CD8-positive, alpha-beta memory T cell (primary cell): ENCODE results near the gene CFAP20DC. TPM values are rescaled to one million over a fixed set of nuclear protein-coding genes. Genes with fewer than 3 reads are reported as not detected.
"Not testable (repeated sequence)": the region's sequence is repeated elsewhere in the genome, so short reads cannot be mapped to it uniquely, and the experiment has no call there.

Experiments used
- CTCF ChIA-PET: fragments of 350-600 bp; sonication (Branson Sonifier 250); formaldehyde crosslinking; loops from one replicate; lab custom pipeline; 2021; ENCODE audit warnings: antibody characterized with exemption; lab: Charles Lee
- POLR2A ChIA-PET: fragments of 350-600 bp; sonication (Branson Sonifier 250); formaldehyde crosslinking; loops from one replicate; lab custom pipeline; 2021; ENCODE audit warnings: antibody characterized with exemption; lab: Charles Lee
- DNase-seq, 5 donors: peaks; one replicate each; pipeline versions ENCODE4 v3.0.0 to v3.0.0-alpha.2; 2020 to 2022; ENCODE audit warnings: mixed read lengths in 1 of 5
- H3K27ac ChIP-seq: one replicate; pipeline ENCODE4 v1.7.0; 2013; ENCODE audit warnings: low read depth, mild to moderate bottlenecking, low read length, moderate library complexity
- H3K27me3 ChIP-seq: 2 replicates; pipeline ENCODE4 v1.7.0; 2013; ENCODE audit warnings: low read length, mild to moderate bottlenecking; ENCODE audit not compliant: insufficient read depth, poor library complexity, severe bottlenecking
- H3K36me3 ChIP-seq: 2 replicates; pipeline ENCODE4 v1.7.0; 2013; ENCODE audit warnings: mild to moderate bottlenecking, low read length, moderate library complexity; ENCODE audit not compliant: insufficient read depth
- H3K4me1 ChIP-seq: 2 replicates; pipeline ENCODE4 v1.7.0; 2013; ENCODE audit warnings: mild to moderate bottlenecking, low read length, moderate library complexity; ENCODE audit not compliant: insufficient read depth
- H3K4me3 ChIP-seq: 2 replicates; pipeline ENCODE4 v1.7.0; 2013; ENCODE audit warnings: mild to moderate bottlenecking, low read length
- H3K9me3 ChIP-seq: 2 replicates; pipeline ENCODE4 v1.7.0; 2013; ENCODE audit warnings: mild to moderate bottlenecking, low read length
- H3K27ac Mint-ChIP-seq, 8 donors: one replicate each; pipeline ENCODE4 v1.8.0; 2020 to 2021; ENCODE audit warnings: mixed read lengths in 8 of 8, mild to moderate bottlenecking in 6 of 8, inconsistent platforms in 3 of 8, moderate library complexity in 3 of 8
- H3K27me3 Mint-ChIP-seq, 2 donors: one replicate each; pipeline ENCODE4 v1.8.0; 2020 to 2021; ENCODE audit warnings: mixed read lengths in 2 of 2, mild to moderate bottlenecking in 1 of 2, moderate library complexity in 1 of 2
- H3K36me3 Mint-ChIP-seq, 3 donors: one replicate each; pipeline ENCODE4 v1.8.0; 2020 to 2021; ENCODE audit warnings: mixed read lengths in 3 of 3, inconsistent platforms in 1 of 3, mild to moderate bottlenecking in 1 of 3
- H3K4me1 Mint-ChIP-seq, 3 donors: one replicate each; pipeline ENCODE4 v1.8.0; 2020 to 2021; ENCODE audit warnings: mixed read lengths in 3 of 3, inconsistent platforms in 1 of 3, mild to moderate bottlenecking in 1 of 3
- H3K4me3 Mint-ChIP-seq, 7 donors: one replicate each; pipeline ENCODE4 v1.8.0; 2020 to 2021; ENCODE audit warnings: mixed read lengths in 7 of 7, mild to moderate bottlenecking in 6 of 7, moderate library complexity in 4 of 7, inconsistent platforms in 2 of 7
- H3K9me3 Mint-ChIP-seq, 5 donors: one replicate each; pipeline ENCODE4 v1.8.0; 2020 to 2022; ENCODE audit warnings: mixed read lengths in 5 of 5, mild to moderate bottlenecking in 3 of 5, moderate library complexity in 2 of 5, inconsistent platforms in 1 of 5
- polyA plus RNA-seq: library from polyadenylated mRNA; unstranded; fragments of 300-500 nt; fragmentation: Illumina TruSeq; gene quantifications from one replicate; pipeline ENCODE4 v1.2.3, GENCODE V29; 2021
- total RNA-seq, 2 experiments: library from RNA; stranded (reverse); gene quantifications; one replicate each; pipeline ENCODE4 v1.2.3, GENCODE V29; 2021

CFAP20DC gene
- total and polyA plus RNA-seq, 3 experiments from 2014 or later, result 1.00 to 1.8 TPM; not detected in 1

DNA sequence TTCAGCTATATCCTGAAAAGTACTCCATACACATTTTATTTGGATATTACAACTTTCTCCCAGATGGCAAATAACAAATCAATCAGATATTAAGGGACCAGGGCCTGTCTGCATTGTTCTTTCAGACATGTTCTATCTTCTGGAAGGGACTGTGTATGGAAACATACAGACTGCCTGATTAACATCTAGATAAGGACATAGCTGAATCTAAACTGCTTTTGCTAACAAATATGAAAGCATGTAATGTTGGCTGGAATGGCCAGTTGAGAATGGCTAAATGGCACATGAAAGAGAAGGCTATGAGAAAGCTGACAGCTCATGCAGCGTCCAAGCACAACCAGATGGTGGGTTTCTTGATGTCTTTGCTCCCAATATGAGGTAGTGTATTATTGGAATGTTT lies 149.4 kb downstream of the CFAP20DC start:
- no peak overlapping the region for H3K4me3 Mint-ChIP-seq

DNA sequence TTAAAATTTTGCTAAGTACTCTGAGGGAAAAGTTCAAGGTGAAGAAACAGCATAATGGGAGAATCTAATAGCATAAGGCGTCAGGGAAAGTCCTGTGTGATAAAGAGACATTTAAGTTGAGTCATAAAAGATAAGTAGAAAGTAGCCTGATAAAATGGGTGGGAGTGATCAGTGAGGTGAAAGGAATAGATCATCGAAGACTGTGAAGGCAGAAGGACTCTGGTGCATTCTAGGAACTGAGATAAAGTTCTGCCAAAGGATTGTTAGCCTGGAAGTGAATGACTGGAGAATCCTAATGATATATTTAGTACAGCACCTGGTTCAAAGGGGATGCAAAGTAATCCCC lies 149.9 kb downstream of the CFAP20DC start:
- POLR2A ChIA-PET, result no interaction called here

More for the DNA sequence above, 149.4 kb downstream of the CFAP20DC start:
- no peaks in the 10 kb centered on the region for H3K36me3 ChIP-seq
- H3K4me1 ChIP-seq, result peaks cover 6% of the 10 kb centered on the region
- Mint-ChIP-seq H3K4me1 (peaks cover 22 to 47% (median 30%) of the 10 kb centered on the region in 3 donors), H3K27me3 (peaks cover 0 to 3% of the 10 kb centered on the region in 2 donors), H3K27ac (peak overlapping the region in 1 of 8 donors; percentile 51), H3K36me3 (no peaks in the 10 kb centered on the region), H3K9me3 (peaks cover 0 to 11% (median 2%) of the 10 kb centered on the region in 5 donors)
- no peaks in the 10 kb centered on the region for H3K27me3 ChIP-seq
- H3K4me3 ChIP-seq, result no peak overlapping the region
- POLR2A ChIA-PET, result no interaction called here
- no peak for DNase-seq
- CTCF ChIA-PET, result no interaction called here
- H3K27ac ChIP-seq, result no peak overlapping the region
- no peaks in the 10 kb centered on the region for H3K9me3 ChIP-seq

DNA sequence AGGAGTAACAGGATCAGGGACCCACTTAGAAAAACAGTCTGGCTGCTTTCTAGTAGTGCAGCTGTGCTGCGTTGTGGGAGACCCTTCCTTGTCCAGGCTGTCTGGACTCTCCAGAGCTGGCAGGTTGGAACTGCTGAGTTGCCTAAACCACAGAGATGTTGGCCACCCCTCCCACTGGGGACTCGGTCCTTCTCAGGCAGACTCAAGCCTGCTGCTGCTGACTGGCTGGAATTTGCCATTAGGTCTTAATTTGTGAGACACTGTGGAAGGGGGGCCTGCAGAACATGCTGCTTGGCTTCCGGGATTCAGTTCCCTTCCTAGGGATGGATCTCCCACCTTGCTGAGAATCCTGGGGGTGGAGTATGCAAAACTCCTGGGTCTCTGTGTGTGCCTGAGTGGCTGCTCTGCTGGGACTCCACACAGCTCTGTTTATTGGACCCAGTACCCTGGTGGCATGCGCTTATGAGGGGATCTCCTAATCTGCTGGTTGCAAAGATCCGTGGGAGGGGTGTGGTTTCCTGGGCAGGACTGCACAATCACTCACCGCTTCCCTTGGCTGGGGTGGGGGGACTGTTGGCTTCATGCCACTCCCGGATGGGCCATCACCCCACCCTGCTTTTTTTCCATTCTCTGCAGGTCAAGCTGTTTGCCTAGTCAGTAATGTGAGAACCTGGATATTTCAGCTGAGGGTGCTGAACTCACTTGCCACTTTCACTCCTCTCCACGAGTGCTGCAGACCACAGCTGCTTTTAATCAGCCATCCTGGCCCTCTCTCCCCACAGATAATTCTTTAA lies 150.5 kb downstream of the CFAP20DC start:
- peaks cover 22 to 49% (median 30%) of the 10 kb centered on the region in 3 donors for H3K4me1 Mint-ChIP-seq
- H3K36me3 Mint-ChIP-seq, result no peaks in the 10 kb centered on the region
- Histone ChIP-seq H3K9me3 (no peaks in the 10 kb centered on the region), H3K36me3 (no peaks in the 10 kb centered on the region), H3K27ac (no peak overlapping the region), H3K27me3 (no peaks in the 10 kb centered on the region), H3K4me3 (no peak overlapping the region), H3K4me1 (peaks cover 6% of the 10 kb centered on the region)
- no peaks in the 10 kb centered on the region for H3K27me3 Mint-ChIP-seq
- ChIA-PET POLR2A (no interaction called here), CTCF (no interaction called here)
- peak overlapping the region in 4 of 8 donors; percentile 2 to 67 (median 22) for H3K27ac Mint-ChIP-seq
- DNase-seq, result peak in 1 of 5 donors; percentile 44
- peak overlapping the region in 3 of 7 donors; percentile 16 to 52 (median 27) for H3K4me3 Mint-ChIP-seq
- peaks cover 0 to 14% (median 2%) of the 10 kb centered on the region in 5 donors for H3K9me3 Mint-ChIP-seq

More for the DNA sequence above, 149.9 kb downstream of the CFAP20DC start:
- CTCF ChIA-PET, result no interaction called here
- Histone ChIP-seq H3K9me3 (no peaks in the 10 kb centered on the region), H3K4me3 (no peak overlapping the region), H3K36me3 (no peaks in the 10 kb centered on the region), H3K4me1 (peaks cover 6% of the 10 kb centered on the region), H3K27ac (no peak overlapping the region), H3K27me3 (no peaks in the 10 kb centered on the region)
- H3K27me3 Mint-ChIP-seq, result peaks cover 0 to under 1% of the 10 kb centered on the region in 2 donors
- no peaks in the 10 kb centered on the region for H3K36me3 Mint-ChIP-seq
- peaks cover 22 to 49% (median 30%) of the 10 kb centered on the region in 3 donors for H3K4me1 Mint-ChIP-seq
- peak overlapping the region in 1 of 7 donors; percentile 27 for H3K4me3 Mint-ChIP-seq
- peaks cover 0 to 14% (median 2%) of the 10 kb centered on the region in 5 donors for H3K9me3 Mint-ChIP-seq
- DNase-seq, result no peak
- H3K27ac Mint-ChIP-seq, result peak overlapping the region in 4 of 8 donors; percentile 2 to 67 (median 22)

DNA sequence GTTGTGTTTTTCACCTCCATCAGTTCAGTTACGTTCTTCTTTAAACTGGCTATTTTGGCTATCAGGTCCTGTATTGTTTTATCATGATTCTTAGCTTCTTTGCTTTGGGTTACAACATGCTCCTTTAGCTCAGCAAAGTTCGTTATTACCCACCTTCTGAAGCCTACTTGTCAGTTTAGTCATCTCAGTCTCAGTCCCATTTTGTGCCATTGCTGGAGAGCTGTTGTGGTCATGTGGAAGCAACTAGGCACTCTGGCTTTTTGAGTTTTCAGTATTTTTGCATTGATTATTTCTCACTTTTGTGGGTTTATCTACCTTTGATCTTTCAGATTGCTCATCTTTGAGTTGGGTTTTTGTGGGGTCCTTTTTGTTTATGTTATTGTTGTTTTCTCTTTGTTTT lies 151.3 kb downstream of the CFAP20DC start:
- H3K9me3 ChIP-seq, result no peaks in the 10 kb centered on the region
- Mint-ChIP-seq H3K27me3 (no peaks in the 10 kb centered on the region), H3K4me3 (peak overlapping the region in 1 of 7 donors; percentile 29), H3K9me3 (peaks cover 0 to 12% (median 2%) of the 10 kb centered on the region in 5 donors), H3K36me3 (no peaks in the 10 kb centered on the region), H3K4me1 (peaks cover 22 to 49% (median 30%) of the 10 kb centered on the region in 3 donors), H3K27ac (peak overlapping the region in 4 of 8 donors; percentile 7 to 47 (median 40))
- no peaks in the 10 kb centered on the region for H3K27me3 ChIP-seq
- H3K36me3 ChIP-seq, result no peaks in the 10 kb centered on the region
- no peak overlapping the region for H3K27ac ChIP-seq
- CTCF ChIA-PET, result no interaction called here
- DNase-seq, result no peak
- H3K4me1 ChIP-seq, result peaks cover 6% of the 10 kb centered on the region
- POLR2A ChIA-PET, result no interaction called here
- no peak overlapping the region for H3K4me3 ChIP-seq

DNA sequence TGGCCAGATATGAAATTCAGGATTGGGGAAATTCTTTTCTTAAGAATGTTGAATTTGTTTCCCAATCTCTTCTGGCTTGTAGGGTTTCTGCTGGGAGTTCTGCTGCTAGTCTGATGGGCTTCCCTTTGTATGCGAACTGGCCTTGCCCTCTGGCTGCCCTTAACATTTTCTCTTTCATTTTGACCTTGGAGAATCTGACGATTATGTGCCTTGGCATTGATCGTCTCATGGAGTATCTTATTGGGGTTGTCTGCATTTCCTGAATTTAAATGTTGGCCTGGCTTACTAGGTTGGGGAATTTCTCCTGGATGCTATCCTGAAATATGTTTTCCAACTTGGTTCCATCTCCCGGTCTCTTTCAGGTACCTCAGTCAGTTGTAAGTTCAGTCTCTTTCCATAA lies 152.2 kb downstream of the CFAP20DC start:
- no peak overlapping the region for H3K27ac ChIP-seq
- CTCF ChIA-PET, result no interaction called here
- Mint-ChIP-seq H3K27ac (peak overlapping the region in 1 of 8 donors; percentile 6), H3K4me3 (no peak overlapping the region), H3K27me3 (no peaks in the 10 kb centered on the region), H3K4me1 (peaks cover 22 to 49% (median 30%) of the 10 kb centered on the region in 3 donors), H3K36me3 (no peaks in the 10 kb centered on the region), H3K9me3 (peaks cover 0 to 13% (median 0%) of the 10 kb centered on the region in 5 donors)
- H3K4me1 ChIP-seq, result peaks cover 6% of the 10 kb centered on the region
- no peaks in the 10 kb centered on the region for H3K27me3 ChIP-seq
- no peaks in the 10 kb centered on the region for H3K36me3 ChIP-seq
- no peak for DNase-seq
- H3K4me3 ChIP-seq, result no peak overlapping the region
- H3K9me3 ChIP-seq, result no peaks in the 10 kb centered on the region
- POLR2A ChIA-PET, result no interaction called here

DNA sequence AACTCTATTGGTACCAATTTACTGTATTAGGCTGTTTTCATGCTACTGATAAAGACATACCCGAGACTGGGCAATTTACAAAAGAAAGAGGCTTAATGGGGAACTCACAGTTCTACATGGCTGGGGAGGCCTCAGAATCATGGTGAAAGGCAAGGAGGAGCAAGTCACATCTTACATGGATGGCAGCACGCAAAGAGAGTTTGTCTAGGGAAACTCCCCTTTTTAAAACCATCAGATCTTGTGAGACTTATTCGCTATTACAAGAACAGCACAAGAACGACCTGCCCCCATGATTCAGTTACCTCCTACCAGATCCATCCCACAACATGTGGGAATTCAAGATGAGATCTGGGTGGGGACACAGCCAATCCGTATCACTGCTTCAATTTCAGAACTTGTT lies 154.1 kb downstream of the CFAP20DC start:
- H3K27me3 ChIP-seq, H3K36me3 ChIP-seq, H3K36me3 Mint-ChIP-seq, H3K9me3 ChIP-seq, H3K27me3 Mint-ChIP-seq, CTCF ChIA-PET, H3K27ac Mint-ChIP-seq, H3K4me3 ChIP-seq, DNase-seq, H3K4me1 ChIP-seq, POLR2A ChIA-PET, H3K27ac ChIP-seq, H3K4me3 Mint-ChIP-seq: not testable (repeated sequence)
- H3K4me1 Mint-ChIP-seq, result peaks cover 22 to 49% (median 30%) of the 10 kb centered on the region in 3 donors
- H3K9me3 Mint-ChIP-seq, result peaks cover 0 to 15% (median 2%) of the 10 kb centered on the region in 5 donors

DNA sequence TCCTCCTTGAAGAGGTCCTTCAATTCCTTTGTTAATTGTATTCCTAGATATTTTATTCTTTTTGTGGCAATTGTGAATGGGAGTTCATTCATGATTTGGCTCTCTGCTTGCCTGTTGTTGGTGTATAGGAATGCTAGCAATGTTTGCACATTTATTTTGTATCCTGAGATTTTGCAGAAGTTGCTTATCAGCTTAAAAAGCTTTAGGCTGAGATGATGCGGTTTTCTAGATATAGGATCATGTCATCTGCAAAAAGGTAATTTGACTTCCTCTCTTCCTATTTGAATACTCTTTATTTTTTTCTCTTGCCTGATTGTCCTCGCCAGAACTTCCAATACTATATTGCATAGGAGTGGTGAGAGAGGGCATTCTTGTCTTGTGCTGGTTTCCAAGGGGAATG lies 157.3 kb downstream of the CFAP20DC start:
- H3K9me3 Mint-ChIP-seq, result peaks cover 0 to 15% (median 4%) of the 10 kb centered on the region in 5 donors
- H3K27ac ChIP-seq, DNase-seq, H3K9me3 ChIP-seq, H3K4me3 Mint-ChIP-seq, H3K4me3 ChIP-seq, CTCF ChIA-PET, H3K36me3 Mint-ChIP-seq, H3K27me3 ChIP-seq, H3K36me3 ChIP-seq, H3K4me1 ChIP-seq, POLR2A ChIA-PET, H3K27ac Mint-ChIP-seq, H3K27me3 Mint-ChIP-seq: not testable (repeated sequence)
- peaks cover 6 to 22% (median 10%) of the 10 kb centered on the region in 3 donors for H3K4me1 Mint-ChIP-seq

DNA sequence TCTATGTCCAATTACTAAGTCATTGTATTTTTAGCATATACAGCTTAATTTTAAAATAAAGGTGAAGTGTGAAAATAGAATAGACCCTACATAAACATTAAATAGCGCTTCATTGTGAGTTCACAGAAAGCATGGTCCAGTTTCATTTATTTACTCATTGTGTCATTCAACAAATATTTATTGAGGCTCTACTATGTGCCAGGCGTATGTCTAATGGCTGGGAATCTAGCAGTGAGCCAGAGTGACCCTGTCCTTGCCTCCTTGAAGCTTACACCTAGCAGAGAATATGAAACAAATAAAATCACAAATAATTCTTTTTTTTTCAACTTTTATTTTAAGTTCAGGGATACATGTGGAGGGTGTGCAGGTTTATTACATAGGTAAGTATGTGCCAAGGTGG lies 161.7 kb downstream of the CFAP20DC start:
- CTCF ChIA-PET, result no interaction called here

More for the DNA sequence above, 161.7 kb downstream of the CFAP20DC start:
- H3K4me1 Mint-ChIP-seq, result no peaks in the 10 kb centered on the region
- Histone ChIP-seq H3K27me3 (no peaks in the 10 kb centered on the region), H3K9me3 (no peaks in the 10 kb centered on the region), H3K27ac (no peak overlapping the region), H3K36me3 (no peaks in the 10 kb centered on the region), H3K4me1 (no peaks in the 10 kb centered on the region), H3K4me3 (no peak overlapping the region)
- POLR2A ChIA-PET, result no interaction called here
- DNase-seq, result no peak
- H3K36me3 Mint-ChIP-seq, result no peaks in the 10 kb centered on the region
- peaks cover 0 to 6% (median 2%) of the 10 kb centered on the region in 5 donors for H3K9me3 Mint-ChIP-seq
- H3K4me3 Mint-ChIP-seq, result no peak overlapping the region
- H3K27ac Mint-ChIP-seq, result no peak overlapping the region
- H3K27me3 Mint-ChIP-seq, result no peaks in the 10 kb centered on the region
